HK-2 (cell line): ENCODE results near the gene EPHA1.

Source experiments
- DNase-seq: peaks from one replicate; pipeline ENCODE4 v3.0.0-alpha.2; 2018; ENCODE audit not compliant: unreplicated experiment

EPHA1 gene

DNA sequence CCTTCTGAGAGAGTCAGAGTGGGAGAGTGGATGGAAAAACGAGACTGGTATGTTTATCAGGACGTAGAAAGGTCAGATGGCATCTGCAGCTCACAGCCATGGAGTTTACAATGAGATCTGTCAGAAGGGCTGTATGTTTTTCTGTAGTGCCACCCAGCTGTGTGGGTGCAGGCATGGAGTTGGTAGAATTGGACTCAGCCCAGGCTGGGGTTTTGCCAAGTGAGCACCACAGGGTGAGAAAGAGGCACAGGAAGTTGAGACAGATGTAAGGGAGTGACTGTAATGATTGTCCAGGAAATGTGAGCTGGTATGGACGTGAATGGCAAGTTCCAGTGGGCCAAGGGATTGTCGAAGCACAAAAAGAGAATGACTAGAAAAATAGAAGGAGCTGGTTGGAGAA lies 36.6 kb downstream of the EPHA1 start:
- no peak for DNase-seq

DNA sequence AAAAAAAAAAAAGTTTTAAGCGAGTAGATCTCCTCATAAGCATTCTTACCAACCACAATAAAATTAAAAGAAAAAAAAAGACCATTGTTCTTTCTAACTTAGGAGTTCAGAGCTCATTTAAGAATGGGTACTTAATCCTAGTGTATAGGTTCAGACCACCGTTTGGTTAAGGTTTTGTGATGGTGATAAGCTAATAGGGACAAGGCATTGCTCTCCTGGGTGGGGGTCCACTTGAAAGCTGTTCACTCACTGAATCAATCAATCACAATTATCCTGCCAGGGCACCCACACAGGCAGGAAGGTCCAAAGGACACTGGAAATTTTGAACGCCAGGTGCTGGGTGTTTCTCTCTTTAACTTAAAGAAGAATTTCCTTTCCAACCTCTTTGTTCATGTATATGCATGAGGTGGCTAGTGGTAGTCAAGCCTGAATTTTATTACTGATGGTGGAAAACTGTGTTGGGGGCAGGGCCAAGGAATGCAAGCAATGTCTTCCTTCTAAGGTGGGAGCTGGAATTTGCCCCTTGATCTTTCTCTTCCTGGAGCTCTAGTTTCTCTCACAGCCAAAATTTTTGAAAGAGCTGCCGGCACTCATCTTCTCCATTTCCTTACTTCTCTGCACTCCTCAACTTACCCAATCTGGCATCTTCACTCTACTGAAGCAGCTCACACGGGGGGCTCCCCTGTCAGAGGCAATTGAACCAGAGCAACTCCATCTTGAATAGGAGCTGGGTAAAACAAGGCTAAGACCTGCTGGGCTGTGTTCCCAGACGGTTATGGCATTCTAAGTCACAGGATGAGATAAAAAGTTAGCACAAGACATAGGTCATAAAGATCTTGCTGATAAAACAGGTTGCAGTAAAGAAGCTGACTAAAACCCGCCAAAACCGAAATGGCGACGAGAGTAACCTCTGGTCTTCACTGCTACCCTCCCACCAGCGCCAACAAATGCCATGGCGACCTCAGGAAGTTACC lies 38.7 kb downstream of the EPHA1 start:
- no peak for DNase-seq

DNA sequence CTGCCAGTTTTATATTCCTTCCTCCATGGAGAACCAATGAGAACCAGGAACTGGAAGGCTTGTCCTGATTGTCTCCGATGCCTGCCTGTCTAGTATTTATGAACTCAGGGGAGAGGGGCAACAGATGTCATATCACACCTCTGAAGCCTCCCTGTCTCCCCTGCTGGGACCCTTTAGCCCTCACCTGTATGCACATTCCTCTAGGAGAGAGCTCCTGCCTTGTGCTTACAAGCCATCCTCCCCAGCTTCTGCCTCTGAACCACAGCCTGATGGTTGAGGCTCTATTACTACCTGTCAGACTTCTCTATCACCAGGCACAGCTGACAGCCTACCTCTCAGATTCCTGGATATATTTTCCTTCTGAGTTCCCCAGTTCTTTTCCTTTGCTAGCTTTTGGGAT lies 40.3 kb downstream of the EPHA1 start:
- no peak for DNase-seq

DNA sequence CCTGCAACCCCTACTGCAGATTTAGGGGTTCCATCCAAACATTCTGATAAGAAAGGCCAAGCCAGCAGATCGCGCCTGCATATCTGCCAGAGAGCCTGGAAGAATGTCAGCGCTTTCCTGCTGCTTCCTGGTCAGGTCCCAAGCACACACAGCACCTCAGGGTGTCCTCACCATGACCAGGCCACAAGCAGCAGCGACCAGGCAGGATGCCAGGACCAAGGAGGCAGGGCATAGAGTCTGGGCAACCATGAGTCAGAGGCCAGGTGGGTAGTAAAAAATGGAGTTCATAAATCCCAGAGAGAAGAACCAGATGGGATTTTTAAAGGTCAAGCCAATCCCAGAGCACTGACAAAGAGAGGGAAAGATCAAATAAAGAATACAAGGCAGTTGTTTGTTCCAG lies 40.7 kb downstream of the EPHA1 start:
- DNase-seq, result peak; percentile 53

DNA sequence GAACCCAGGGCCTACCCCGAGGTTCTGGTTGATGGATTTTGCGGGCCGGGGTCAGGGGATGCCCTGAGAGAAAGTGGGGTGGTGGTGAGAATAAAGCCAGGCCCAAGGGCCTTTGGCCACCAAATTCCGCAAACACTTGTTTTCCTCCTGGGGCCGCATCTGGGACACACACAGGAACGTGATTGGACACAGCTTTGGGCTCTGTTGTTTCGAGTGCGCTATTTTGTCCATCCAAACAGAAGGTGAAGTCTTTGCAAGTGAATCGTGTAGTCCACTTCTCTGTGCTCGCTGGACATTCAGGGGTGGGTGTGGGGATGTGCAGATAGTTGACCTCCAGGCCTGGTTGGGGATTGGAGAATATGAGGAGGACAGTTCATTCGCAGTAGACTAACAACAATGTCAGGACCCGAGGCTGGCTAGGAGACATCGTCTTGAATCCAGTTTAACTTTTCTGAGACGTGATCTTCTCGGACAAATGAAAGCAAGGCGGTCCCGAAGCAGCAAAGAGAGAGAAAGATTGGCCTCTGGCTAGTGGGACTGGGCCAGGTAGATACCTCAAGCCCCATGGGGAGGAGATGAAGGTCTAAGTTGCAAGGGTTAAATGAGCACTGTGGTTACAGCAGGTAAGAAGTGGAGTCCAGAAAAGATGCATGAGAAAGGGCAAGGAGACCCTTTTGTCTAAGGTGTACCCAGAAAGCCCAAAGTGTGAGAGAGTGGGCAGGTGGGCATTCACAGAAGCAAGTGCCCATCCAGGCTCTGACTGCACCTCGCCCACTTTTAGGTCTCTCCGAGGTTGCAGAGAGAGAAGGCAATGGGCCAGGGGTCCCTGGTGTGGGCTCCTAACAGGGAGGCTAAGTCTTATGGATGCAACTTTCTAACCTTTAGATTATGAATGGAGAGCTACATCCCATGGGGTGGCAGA lies 45.4 kb downstream of the EPHA1 start:
- DNase-seq, result no peak

DNA sequence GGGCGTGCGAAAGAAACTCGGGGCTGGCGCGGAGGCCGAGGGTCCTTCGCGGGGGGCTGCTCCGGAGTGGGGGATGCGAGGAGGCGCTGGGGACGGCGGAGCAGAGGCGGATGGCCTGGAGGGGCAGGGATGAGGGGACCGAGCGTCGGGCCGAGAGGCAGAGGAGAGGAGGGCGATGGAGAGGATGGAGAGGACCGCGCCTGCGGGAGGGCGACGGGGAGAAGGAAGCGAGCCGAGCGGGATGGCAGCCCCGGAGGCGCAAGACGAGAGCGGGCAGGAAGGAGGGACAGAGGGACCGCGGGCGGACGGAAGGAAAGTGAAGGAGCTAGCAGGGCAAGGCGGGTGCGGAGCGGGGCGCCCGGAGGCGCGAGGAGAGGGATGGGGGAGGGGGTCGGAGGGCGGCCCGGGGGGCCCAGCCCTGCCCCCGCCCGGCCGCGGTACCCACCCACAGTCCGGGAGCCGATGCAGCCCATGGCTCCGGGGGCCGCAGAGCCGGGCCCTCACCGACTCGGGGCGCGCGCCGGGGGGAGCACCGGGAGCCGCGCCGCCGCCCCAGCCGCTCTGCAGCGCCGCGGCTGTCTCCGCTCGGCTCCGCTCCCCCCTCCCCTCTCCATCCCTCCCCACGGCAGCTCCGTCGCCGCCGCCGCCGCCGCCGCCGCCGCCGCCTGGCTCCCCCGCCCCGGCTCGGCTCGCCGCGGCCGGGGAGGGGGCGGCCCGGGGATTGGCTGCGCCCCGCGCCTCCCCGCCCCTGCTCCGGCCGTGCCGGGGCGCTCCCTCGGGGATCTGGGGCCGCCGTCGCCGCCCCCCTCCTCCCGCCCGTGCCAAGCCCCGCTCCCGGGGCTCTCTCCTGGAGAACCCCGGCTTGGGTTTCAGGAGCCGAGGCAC lies 46.3 kb downstream of the EPHA1 start, which contains the start of gene FAM131B:
Gene FAM131B, minus strand, starts transcription at position 583 of the 885 bp plus-strand sequence. Its CDS starts 110 bp downstream, at position 473.
- DNase-seq, result no peak

DNA sequence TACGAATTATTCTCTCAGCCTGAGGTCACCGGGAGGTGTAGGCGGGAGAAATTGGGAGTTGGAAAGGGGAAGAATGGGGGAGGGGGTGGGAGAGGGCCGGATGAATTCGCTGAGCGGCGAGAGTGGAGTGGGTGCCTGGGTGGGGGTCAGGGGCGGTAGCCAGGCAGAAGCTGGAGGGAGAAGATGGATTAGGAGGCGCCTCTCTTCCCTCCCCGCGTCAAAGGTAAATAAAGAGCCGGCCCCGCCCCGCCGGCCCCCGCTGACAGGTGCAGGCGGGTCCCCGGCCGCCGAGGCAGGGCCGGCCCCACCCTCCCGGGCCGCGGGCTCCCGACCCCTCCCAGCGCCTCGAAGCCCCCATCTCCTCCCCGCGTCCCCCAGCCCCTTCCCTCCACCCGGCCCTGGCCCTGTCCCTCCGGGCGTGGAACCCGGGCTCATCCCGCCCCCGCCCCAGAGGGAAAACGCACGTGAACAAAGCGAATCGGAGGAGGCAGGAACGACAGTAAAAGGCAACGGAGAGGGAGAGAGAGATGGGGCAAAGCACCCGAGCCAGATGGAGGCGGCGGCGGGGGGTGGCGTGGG lies 47.0 kb downstream of the EPHA1 start:
- no peak for DNase-seq

DNA sequence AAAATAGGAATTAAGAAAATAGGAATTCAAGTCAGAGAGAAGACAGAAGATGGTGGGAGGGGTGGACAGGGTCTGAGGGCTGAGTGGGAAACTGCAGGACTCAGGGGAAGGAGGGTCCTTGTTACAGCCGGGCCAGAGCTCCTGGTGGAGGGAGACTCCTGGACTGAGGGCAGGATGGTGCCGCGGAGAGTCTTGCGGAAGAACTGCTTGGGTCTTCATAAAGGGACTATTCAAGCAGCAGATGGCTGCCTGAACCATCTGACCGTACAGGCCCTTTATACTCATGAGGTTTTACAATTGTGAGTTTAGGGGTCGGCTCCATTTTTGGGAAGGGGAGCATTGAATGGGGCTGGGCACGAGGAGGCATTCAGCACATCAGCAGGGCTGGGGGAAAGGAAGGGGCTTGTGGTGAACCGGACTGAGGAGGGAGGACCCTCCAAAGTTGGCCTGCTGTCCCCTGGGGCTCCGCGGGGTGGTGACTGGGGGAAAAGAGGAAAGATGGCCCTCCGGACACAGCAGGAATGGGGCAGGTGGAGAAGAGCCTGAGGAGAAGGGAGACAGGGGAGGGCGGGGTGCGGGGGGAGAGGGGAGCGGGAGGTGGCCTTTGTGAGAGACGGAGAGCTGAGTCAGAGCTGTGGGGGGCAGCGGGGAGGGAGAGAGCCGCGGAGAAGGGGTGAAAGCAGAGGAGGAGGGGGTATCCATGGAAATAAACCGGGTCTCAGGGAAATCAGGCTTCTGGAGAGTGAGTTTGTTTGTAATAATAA lies 47.7 kb downstream of the EPHA1 start:
- DNase-seq, result no peak

DNA sequence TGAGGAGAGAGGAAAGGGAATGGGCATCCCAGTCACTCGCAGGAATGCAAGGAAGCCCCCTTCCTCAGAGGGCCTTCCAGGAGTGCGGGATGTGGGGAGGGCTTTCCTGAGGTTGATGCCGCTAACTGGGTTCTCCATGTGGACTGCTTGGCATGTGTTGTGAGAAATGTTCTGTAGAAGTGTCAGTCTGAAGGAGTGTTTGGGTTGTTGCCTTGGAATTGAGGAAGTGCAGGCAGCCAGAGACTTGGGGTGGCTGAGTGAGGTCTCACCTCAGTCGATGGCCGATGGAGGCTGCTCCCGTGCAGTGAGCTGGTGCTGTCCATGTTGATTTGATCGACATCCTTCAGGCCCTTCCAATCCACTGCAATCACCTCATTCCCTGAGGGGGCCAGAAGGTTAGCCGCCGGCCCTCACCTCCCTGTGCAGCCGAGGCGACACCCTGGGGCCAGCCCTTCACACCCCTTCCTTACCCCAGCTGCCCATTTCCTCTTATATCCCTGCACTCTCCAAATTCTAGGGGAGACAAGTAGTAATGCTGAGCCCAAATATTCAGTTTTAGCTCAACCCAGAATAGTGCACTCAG lies 48.8 kb downstream of the EPHA1 start:
- DNase-seq, result no peak

DNA sequence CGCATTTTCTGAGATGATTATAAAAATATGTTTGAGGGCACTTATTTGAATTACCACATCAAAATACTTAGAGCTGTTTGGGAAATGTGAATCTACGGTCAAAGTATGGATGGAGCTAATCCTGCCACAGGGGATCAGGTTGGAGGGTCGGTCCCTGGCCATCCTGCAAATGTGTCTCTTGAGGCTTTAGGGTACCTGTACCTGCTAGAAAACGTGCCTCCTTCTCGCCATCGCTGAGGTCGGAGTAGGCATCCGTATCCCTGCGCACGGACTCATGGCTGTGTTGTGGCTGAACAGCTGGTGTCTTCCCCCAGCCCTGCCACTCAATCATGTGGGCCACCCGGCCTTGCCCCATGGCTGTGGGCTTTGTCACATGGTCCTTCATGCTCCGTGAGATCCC lies 50.0 kb downstream of the EPHA1 start:
- no peak for DNase-seq

DNA sequence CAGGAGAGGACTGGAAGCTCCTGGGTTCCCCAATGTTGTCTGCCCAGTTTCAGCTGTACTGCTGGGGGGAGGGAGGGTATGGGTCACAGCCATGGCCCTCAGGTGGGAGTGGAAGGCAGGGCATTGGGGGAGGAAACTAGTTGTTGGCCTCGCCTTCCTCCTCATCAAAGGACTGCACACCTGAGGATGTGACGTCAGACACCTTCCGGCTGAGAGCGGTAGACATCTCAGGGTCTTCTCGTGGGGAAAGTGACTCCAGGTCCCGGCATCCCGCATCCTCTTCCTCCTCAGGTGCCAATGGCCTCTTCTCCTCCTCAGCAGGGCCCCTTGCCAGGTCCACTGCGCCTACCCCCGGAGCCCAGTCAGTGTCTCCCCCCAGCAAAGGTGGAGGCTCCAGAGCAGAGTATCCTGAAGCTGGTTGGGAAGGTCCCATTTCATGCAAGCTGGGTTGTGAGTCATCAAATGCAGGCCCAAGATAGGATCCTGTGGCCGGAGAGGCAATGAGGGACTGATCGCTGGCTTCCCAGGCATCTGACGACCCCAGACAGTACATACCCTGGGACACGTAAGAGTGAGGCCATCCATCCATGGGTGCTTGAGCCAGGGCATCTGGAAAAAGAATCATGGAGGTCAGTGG lies 52.1 kb downstream of the EPHA1 start:
- DNase-seq, result no peak

DNA sequence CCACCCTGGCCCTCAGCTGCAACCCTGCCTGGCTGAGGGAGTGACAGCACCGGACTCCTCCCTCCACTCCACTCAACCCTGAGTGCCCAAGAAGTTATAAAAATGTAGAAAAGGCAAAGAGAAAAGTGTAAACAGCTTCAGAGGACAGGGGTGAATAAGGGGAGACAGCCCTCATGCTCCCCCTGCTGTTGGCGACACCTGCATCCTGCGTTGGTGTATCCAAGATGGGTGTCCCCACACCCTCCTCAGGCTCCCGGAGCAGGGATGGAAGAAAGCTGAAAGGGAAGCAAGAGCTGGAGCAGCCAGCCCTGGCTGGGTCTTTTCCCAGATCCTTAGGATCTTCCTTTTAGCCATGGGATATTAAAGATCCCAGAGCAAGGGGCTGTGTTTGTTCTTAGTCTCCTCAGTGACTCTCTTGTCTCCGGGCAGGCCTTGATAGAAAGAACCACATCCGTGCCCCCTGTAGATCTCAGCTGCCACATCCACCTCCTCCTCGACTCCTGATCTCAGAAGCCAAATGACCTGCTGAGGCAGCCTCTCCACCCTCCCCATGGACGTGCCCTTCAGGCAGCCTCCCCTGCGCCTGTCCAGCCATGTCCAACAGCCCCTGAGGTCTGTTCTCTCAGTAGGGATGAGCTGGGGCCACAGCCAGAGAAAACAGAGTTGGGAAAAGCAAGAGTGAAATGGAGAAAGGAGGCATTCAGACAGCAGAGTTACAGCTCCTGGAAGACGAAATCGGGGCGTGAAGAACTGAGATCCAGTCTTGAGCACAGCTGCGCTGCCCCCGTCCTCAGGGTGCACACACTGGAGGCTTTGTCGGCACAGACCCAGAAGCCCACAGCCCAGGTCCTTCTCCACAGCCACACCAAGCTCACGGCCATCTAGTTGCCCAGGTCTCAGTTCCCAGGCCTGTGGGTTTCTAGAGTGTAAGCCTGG lies 52.9 kb downstream of the EPHA1 start:
- DNase-seq, result no peak

DNA sequence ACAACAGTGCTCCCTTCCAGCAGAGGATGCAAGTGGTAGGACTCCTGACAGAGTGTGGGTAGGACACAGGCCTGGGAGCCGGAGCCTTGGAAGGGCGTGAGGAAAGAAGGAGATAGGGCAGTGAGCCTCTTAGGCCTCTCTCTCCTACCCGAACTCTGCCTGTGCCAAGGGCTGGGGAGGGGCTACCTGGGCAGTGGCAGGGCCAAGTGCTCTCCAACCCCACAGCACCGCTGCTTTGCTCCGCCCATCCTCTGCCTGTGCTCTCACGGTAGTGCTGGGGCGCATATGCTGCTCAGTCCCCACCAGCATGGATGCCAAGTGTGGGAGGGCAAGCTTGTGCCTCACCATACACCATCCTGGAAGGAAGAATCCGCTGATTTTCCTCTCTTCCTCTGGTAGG lies 53.7 kb downstream of the EPHA1 start:
- DNase-seq, result no peak

DNA sequence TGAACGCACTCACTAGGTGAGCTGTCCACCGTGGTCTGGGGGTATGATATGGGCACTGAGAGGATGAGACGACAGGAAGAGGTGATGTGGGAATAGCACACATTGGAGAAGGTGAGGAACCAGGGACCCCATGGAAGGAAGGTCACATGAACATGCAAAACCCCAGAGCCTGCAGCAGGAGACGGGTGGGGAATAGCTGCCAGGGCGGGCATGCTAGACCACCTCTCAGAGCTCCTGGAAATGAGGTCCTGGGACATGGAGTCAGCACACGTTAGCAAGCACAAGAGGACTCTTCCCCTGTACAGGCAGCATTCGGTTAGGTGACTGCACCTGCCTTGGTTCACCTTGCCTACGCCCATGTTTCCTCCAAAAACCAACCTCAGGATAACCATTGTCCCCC lies 54.3 kb downstream of the EPHA1 start:
- DNase-seq, result no peak

DNA sequence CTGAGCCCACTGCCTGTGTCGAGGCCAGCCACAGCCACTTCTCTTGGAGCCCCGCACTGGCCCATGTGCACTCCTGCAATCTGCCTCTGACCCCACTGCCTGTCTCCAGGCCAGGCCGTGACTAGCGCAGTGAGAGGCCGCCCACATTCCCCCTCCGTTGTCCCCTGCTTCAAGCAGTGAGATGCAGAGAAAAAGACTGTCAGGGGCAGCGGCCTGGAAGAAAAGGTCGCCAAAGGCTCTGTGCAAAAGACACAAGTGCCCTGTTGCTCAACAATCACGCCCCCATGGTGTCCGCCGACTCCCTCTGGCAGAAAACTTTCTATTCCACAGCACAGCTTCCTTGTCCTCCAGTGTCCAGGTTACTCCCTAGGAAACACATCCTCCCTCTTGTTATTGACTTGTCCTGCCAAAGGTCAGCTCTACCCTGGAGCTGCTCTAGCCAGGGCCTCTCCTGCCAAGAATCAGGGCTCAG lies 56.1 kb downstream of the EPHA1 start:
- no peak for DNase-seq

DNA sequence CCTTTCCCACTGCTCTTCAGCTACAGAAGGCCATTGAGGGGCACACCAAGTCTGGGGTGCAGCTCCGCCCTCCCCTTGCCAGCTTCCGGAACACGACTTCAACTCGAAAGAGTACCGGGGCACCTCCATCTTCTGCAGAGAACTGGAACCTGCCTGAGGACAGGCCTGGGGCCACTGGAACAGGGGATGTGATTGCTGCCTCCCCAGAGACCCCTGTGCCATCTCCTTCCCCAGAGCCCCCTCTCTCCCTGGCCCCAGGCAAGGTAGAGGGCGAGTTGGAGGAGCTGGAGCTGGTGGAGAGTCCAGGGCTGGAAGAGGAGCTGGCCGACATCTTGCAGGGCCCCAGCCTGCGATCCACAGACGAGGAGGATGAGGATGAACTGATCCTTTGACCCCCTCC lies 57.1 kb downstream of the EPHA1 start:
- DNase-seq, result no peak

DNA sequence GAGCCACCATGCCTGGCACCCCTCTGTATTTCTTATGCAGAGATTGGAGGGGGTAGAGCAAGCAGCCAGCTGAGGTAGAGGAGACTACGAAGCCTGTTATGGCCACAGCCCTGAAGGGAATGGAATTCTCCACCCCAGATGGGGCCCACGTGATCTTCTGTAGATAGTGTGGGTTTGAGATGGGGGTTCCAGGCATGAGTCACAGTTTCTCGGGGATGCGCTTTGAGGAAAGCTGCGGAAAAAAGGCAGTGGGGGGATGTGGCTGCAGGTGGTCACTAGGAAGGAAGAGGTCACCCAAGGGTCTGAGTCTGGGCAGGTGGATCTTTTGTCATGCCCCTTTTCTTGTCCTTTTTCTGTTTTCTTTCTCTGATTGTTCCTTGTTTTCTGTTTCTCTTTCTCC lies 57.6 kb downstream of the EPHA1 start:
- DNase-seq, result no peak

DNA sequence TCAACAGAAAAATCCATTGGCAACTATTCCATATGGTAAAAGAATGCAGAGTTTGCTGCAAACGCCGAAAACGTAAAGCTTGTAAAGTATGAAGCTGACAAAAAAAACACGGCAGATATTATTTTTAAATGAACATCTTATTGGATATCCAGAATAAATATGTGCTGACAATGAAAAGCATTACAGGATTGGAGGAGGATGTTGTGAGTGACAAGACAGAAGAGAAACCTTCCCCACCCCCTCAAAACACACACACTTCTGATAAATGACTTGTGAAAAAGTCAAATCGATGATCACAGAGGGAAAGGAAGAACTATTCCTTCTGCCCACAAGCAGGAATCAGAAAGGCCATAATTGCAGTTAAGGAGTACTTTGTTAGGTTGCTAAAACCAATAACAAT lies 60.7 kb downstream of the EPHA1 start:
- no peak for DNase-seq
